GM19351 (cell line): ENCODE data around the gene WDR62.

Source experiments
- ATAC-seq: cut with Tn5 transposase; IDR thresholded peaks from one replicate; pipeline ENCODE4 v1.9.1; 2021; ENCODE audit warnings: mild to moderate bottlenecking, moderate library complexity; ENCODE audit not compliant: unreplicated experiment

Gene WDR62

DNA sequence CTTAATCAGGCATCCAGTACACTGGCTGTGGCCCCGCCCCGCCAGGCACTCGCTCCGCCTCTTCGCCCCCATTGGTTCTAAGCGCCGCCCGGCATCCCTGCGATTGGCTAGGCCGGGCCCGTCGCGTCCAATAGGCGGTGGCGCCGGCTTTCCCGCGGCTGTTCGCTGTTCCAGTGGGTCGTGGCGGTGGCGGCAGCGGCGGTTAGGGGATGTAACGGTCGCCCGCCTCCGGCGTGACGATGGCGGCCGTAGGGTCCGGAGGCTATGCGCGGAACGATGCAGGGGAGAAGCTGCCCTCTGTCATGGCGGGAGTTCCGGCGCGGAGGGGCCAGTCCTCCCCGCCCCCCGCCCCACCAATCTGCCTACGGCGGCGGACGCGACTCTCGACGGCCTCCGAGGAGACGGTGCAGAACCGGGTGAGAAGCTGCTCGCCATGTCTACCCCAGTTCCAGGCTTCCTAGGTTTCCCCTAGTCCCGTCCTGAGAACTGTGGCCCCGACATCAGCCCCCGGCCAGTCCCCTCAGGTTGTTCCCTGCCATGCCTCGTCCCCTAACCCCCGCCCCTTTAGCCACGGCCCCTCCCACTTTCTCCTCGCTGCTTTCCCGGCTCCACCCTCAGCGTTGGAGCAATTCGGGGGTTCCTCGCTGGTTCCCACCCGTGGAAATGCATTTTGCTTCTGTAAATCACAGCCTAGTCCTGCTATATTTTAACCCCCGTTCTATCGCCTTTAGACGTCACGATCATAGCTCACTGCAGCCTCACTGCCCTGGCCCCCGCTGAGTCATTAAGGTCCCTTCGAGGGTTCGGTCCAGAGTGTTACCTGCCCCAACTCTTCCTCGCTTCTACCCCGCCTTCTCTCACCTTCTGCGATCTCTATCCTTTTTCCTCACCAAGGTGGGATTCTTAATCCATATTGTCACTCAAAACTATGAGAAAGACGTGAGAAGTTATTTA lies at the start of gene WDR62:
TSS of gene WDR62 (plus strand) at position 165 of the 954 bp plus-strand sequence. CDS start at position 240, 75 bp downstream.
- peak; percentile 61 for ATAC-seq

DNA sequence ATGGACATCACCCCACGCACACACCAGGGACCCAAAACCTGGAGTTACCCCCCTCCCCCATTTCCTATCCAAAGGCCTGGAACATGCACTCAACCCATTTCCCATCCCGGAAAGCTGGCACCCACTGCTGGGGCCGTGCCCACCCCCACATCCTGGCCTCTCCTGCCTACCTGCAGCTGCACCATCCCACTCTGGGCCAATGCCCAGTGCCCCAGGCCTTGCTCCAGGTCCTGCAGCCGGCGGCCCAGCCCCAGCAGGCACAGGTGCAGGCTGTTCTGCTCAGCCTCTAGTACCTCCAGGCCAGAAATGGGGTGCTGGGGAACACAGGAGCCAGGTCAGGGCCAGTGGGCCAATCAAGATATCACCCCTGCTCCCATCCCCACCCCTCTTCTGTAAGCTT lies 47.7 kb upstream of the WDR62 start:
- ATAC-seq, result no peak

DNA sequence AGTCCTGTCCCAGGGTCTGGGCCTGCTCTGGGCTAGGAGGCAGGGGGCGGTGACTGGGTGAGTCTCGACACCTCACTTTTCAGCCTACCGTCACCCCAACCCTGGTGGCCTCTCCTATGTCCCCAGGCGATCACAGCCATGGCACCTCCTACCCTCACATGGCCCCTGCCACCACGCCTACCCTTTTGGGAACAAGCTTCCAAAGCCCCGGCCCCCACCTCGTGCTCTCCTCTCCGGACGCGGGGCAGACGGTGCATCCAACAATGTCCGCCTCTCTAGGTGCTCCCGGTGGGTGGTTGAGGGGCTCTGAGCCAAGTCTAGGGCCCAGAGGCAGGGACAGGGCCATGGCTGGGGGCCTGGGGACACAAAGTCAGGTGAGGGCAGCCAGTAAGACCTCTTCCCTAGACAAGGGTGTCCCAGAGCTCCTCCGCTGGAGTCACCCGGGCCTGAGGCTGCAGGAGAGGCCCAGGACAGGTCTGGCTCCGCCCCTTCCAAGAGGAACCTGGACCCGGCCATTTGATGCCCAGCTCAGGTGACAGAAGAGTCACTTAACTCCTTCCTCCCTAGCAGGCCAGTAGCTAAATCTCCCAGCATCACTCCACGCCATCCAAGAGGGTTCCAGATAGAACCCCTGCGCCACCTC lies 46.2 kb upstream of the WDR62 start, which contains the start of gene SYNE4:
TSS of gene SYNE4 (minus strand) at position 478 of the 643 bp plus-strand sequence. CDS start at position 346, 132 bp downstream.
- ATAC-seq, result no peak

DNA sequence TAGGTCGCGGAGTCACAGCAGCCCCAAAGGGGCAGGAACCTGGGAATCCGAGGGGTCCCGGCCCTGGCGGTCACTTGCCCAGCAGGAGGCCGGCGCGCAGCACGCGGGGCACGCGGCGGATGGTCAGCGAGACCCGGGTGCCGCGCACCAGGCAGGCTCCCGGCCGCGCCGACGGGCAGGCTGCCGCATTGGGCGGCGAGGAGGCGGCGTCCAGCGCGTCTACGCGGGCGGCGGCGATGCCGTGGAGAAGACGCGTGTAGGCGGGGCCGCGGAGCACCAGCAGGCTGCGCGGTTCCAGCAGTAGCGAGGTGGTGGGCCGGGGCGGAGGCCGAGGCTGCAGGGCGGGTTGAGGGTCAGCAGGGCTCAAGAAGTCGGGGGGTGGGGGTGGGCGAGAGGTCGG lies 45.5 kb upstream of the WDR62 start:
- ATAC-seq, result no peak

GRCh38 chr19:36009633-36010379 lies 44.9 kb upstream of the WDR62 start:
- ATAC-seq, result no peak

DNA sequence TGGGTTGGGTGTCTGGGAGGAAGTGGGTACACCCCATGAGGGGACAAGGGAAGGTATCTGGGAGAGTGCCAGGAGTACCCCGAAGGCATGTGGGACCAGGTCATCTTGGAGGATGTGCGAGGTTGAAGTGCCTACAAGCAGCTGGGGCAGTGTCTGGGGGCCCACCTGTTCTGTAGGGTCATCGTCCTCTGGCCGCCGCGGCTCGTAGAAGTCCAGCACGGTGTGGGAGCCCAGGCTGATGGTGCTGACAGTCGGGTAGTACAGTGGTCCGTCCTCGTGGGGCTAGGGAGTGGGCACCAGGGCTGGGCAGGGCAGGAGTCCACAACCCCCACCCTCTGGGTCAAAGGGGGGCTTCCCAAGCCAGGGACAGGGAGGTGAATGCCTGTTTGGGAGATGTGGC lies 44.3 kb upstream of the WDR62 start:
- no peak for ATAC-seq

DNA sequence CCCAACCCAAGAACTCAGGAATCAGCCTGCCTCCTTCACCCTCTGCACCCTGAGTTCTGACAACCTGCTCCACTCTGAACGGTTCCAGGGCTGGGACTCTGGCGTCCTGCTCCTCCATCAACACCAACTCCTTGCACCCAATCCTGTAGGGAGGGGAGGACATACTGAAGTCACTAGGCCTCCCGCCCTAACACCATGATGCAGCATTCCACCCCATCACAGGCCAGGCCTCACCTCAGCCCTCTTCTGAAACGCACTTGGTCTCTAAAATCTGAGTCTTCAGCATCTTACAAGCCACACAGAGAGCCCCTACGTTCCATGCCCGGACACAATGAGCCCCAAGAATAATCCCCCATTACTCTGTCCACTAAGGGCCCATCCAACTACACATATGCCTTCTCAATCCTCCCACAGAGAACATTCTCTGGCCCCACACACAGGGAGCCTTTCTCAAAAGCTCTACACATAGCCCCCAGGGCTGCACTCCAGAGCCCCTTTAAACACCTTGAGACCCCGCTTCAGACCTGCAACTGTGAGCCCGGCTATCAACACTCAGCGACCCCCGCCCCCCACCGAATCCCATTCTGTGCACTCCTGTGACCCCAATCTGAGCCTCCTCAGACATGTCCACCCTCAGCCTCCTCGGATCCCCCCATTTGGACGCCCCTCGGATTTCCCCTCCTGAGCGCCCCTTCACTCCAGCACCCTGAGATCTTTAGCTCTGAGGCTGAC lies 41.3 kb upstream of the WDR62 start:
- no peak for ATAC-seq

GRCh38 chr19:36014012-36014924 lies 40.4 kb upstream of the WDR62 start, which contains the start of gene ALKBH6:
Gene ALKBH6, minus strand, starts transcription at chr19:36014213. Its CDS starts 816 bp downstream, at chr19:36013397.
- peak; percentile 97 for ATAC-seq

- no peak for ATAC-seq
Measured at GRCh38 chr19:36019061-36019670, 35.5 kb upstream of the WDR62 start.

GRCh38 chr19:36023432-36023831 lies 31.3 kb upstream of the WDR62 start:
- ATAC-seq, result no peak

GRCh38 chr19:36025541-36025940 lies 29.2 kb upstream of the WDR62 start:
- ATAC-seq, result no peak

GRCh38 chr19:36026091-36026876 lies 28.4 kb upstream of the WDR62 start:
- no peak for ATAC-seq

DNA sequence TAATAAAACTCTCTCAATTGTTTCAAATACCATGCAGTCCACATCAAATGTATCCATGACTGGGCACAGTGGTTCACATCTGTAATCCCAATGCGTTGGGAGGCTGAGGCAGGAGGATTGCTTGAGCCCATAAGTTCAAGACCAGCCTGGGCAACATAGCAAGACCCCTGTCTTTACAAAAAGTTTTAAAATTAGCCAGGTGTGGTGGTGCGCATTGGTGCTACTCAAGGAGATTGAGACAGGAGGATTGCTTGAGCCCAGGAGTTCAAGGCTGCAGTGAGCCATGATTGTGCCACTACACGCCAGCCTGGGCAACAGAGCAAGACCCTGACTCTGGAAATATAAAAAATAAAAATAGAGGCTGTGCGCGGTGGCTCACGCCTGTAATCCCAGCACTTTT lies 27.0 kb upstream of the WDR62 start:
- ATAC-seq, result no peak

- ATAC-seq, result no peak
Measured at GRCh38 chr19:36028313-36029041, 26.2 kb upstream of the WDR62 start.

DNA sequence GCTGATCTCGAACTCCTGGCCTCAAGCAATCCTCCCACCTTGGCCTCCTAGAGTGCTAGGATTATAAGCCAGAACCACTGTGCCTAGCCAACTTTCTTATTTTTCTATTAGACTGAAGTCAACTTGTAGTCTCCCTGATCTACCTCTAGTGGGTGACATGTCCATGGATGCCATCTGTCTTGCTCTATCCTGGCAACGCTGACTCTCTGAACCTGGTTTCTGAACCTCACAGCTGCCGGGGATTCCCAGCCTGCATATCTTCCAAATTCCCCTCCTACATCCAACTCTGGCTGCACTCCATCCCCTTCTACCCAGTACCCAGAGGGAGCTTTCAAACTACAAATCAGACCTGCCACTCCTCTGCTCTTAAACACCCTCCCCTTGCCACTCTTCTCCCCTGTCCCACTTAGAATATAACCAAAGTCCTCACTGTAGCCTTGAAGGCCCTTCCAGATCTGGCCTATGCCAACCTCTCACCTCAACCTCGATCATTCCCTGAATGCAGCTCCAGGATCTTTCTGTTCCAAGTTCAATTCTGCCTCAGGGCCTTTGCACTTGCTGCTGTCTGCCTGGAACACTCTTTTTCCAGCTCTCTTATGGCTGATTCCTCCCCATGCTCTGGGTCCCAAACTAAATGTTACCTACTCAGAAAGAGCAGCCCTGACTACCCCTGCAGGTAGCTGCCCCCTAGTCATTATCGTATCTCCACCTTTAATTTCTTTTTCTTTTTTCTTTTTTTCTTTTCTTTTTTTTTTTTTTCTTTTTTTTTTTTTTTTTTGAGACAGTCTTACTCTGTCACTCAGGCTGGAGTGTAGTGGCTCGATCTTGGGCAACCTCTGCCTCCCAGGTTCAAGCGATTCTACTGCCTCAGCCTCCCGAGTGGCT lies 24.2 kb upstream of the WDR62 start:
- no peak for ATAC-seq

DNA sequence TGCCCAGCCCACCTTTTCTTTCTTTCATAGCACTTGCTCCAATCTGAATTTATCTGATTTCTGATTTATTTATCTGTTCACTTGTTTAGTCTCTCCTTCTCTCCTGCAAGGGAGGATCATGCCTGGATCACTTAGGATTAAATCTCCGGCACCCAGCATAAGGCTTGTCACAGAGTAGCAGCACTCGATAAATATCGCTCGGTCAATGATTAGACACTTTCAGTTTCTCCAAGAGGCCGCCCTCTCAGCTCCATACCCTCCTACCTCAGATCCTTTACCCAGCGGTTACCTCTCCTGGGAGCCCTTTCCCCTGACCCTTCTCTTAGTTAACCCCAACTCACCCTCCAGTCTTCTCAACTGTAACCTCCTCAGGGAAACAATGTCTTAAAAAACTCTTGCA lies 23.4 kb upstream of the WDR62 start:
- no peak for ATAC-seq
